Amniotic epithelial cell (primary cell): ENCODE measurements around the gene NIBAN1.
"Not testable (repeated sequence)": the region's sequence is repeated elsewhere in the genome, so short reads cannot be mapped to it uniquely, and the experiment has no call there.

Experiments
- DNase-seq: peaks from one replicate; pipeline ENCODE4 v3.0.0-alpha.2; 2010; ENCODE audit warnings: low read depth

Gene NIBAN1

GRCh38 chr1:184973272-184974055 is 844 bp downstream of the NIBAN1 start:
- peak; percentile 49 for DNase-seq

DNA sequence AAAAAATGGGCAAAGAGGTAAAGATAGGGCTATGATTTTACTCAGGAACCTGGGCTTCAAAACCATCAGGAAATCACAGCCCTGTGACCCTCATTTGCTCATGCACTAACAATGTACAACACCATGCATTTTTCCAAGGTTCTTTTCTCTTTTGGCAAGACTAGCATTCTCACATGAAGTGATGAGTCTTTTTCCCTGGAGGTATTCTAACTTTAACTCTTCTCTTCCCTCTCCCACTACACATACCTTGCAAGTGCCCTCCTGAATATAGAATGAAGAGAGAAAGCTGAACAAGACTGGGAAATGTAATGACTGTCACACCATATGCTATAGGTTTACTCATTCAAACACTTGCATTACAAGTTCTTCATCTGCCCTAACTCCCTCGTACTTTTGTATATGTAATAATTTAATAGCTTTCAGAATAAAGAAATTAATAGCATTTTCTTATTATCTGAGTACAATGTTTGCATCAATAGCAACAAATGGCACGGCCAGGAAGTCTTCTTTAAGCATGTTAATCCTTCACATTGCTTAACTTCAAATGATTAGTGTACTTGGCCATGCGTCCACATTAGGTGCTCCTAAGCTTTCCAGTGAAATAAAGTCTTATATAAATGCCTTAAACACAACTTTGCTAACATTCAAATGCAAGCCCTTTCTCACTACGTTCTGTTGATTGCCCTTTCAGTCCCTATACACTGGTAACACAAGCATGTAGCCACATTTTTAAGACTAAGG is 1.8 kb downstream of the NIBAN1 start:
- DNase-seq = peak; percentile 71

- DNase-seq = no peak
Measured at GRCh38 chr1:184971522-184972265, 2.6 kb downstream of the NIBAN1 start.

DNA sequence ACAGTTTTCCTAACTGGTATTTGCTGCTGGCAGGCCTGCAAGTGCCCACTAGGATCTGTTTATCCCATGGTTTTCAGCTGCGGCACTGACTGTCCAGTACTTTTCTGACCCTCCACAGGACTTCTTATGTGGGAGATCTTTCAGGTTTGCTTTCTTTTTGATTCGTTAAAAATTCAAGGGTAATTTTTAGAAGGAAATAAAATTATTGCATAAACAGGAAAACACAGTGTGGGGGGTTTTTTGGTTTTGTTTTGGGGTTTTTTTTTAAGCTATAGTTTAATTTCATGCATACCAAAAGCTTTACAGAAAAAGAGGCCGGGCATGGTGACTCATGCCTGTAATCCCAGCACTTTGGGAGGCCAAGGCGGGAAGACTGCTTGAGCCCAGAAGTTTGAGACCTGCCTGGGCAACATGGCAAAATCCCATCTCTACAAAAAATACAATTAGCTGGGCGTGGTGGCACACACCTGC is 3.6 kb downstream of the NIBAN1 start:
- peak; percentile 39 for DNase-seq

- DNase-seq = no peak
Measured at GRCh38 chr1:184966989-184967388, 7.3 kb downstream of the NIBAN1 start.

- DNase-seq = no peak
Measured at GRCh38 chr1:184965944-184966860, 8.1 kb downstream of the NIBAN1 start.

- DNase-seq = no peak
Measured at GRCh38 chr1:184965439-184965838, 8.9 kb downstream of the NIBAN1 start.

DNA sequence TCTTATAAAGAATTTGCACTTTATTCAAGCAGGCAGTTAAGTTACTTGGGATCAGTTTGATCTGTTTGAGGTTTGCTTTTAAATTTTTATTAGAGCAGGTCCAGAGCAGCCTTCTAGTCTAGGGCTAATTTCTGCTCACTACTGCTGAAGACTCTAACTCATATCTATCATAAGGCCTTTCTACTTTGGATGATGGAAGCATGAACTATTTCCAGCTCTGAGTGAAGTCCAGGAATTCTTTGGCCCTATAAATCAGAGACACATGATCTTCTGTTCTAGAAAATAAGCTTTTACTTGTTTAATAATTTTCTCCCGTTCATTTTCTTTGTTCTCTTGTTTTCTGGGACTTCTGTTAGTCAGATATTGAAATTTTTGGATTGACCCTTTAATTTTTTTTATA is 14.7 kb downstream of the NIBAN1 start:
- DNase-seq = no peak

GRCh38 chr1:184958554-184959353 is 15.6 kb downstream of the NIBAN1 start:
- DNase-seq = no peak

DNA sequence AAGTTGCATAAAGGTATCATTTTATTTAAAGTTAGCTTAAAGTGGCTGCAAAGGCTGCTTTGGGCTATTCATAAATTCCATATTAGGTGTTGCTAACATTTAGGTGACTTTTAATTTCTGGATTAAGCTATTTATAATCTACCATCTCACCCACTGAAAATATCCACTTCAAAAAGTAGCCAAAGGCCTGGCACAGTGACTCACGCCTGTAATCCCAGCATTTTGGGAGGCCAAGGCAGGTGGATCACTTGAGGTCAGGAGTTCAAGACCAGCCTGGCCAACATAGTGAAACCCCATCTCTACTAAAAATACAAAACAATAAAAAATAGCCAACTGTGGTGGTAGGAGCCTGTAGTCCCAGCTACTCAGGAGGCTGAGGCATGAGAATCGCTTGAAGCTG is 16.4 kb downstream of the NIBAN1 start:
- DNase-seq = not testable (repeated sequence)

- DNase-seq = no peak
Measured at GRCh38 chr1:184956999-184957700, 17.2 kb downstream of the NIBAN1 start.

GRCh38 chr1:184954232-184954995 is 19.9 kb downstream of the NIBAN1 start:
- peak; percentile 58 for DNase-seq

DNA sequence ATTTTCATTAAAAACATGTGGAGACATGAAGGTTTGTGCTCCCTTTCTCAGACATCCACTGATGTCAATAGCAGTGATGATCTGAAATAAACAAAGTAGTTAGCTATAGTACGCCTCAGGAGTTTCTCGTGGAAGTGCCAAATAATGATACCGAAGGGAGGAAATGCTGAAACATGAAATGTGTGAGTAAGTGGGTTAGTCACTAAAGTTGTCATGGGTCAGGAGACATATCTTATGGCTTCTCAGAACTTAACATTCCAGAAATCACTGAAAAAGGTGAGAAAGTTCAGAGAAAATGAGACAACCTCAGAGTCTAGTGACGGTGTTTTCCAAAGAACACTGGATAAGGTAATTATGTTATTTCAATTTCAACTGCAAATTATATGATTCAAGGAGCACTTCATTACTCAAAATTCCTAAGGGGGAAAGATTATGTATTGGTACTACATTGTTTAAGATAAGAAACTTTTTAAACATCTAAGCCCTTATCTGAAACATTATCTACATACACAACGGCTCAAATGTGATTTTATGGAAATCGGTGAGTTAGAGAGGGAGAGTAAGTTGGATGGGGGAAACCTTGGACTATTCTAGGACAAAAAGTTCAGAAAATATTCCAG is 20.6 kb downstream of the NIBAN1 start:
- peak; percentile 69 for DNase-seq

DNA sequence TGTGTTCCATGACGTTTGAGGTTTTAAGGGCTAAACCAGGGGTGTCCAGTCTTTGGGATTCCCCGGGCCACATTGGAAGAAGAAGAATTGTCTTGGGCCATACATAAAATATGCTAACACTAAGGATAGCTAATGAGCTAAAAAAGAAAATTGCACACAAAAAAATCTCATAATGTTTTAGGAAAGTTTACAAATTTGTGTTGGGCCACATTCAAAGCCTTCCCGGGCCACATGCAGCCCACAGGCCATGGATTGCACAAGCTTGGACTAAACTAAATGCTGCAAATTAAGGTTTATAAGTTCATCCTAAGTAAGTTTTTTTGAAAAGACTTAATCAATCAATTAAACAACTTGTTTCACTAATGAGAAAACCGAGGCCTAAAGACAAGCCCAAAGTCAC is 21.9 kb downstream of the NIBAN1 start:
- DNase-seq = no peak

DNA sequence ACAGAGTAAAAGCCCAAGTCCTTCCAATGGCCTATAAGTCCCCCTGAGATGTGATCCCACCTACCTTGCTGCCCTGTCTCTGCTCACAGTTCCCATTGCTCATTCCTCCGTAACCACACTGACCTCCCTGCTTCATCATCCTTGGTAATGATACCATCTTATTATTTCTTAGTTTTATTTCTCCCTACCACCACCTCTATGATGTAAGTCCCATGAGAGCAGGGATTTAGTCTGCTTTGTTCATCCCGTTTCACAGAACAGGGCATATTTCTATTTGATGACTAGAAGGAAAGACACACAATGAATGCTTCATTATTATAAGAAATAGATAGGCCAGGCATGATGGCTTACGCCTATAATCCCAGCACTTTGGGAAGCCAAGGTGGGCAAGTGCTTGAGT is 22.5 kb downstream of the NIBAN1 start:
- no peak for DNase-seq

- no peak for DNase-seq
Measured at GRCh38 chr1:184950906-184951305, 23.4 kb downstream of the NIBAN1 start.

GRCh38 chr1:184950227-184950626 is 24.1 kb downstream of the NIBAN1 start:
- no peak for DNase-seq

DNA sequence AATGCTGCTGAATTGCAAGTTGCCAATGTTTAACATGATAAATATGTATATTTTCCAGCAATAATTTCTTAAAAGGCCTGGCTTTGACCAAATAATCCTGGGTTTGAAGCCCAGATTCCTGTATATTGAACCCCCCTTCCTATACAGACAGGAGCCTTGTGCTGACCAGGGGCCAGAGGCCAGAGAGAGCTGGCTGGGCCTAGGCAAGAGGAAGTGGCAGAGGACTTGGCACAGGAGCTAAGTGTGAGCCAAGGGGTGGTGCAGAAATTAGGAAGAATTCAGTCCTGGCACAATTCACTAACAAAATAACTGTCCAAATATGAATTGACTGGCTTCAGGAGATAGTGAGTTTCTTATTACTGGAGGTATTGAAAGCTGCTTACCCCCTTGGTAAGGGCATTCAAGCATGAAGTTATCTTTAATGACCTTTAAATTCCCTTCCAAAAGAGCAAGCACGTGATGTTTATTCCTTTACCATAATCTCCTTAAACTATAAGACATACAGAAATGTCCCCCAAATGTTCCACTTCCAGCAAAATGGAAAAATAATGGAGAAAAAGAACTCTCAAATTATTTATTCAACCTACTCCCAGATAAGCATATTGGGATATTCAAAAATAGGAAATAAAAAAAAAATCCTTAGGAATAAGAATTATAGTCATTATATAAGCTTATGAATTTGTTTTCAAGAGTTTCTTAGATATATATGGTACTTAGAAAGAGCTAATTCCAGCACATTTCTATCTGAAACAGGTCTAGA is 26.6 kb downstream of the NIBAN1 start:
- no peak for DNase-seq
